Stimulated activated CD4-positive, alpha-beta T cell treated with anti-CD3 and anti-CD28 coated beads, Interleukin-12 subunit alpha, Interleukin-12 subunit beta, amount 100 ng/mL, for 24 hours (primary cell): ENCODE data around the gene PRUNE2.
A peak's percentile ranks its signal among the peaks of the same experiment; 100 is the strongest.
"Not testable (repeated sequence)": the region's sequence is repeated elsewhere in the genome, so short reads cannot be mapped to it uniquely, and the experiment has no call there.

Source experiments
- DNase-seq, 2 experiments: peaks; one replicate each; pipeline ENCODE4 v3.0.0-alpha.2; 2020; ENCODE audit warnings: low read depth in 2 of 2

PRUNE2 gene, protein sequence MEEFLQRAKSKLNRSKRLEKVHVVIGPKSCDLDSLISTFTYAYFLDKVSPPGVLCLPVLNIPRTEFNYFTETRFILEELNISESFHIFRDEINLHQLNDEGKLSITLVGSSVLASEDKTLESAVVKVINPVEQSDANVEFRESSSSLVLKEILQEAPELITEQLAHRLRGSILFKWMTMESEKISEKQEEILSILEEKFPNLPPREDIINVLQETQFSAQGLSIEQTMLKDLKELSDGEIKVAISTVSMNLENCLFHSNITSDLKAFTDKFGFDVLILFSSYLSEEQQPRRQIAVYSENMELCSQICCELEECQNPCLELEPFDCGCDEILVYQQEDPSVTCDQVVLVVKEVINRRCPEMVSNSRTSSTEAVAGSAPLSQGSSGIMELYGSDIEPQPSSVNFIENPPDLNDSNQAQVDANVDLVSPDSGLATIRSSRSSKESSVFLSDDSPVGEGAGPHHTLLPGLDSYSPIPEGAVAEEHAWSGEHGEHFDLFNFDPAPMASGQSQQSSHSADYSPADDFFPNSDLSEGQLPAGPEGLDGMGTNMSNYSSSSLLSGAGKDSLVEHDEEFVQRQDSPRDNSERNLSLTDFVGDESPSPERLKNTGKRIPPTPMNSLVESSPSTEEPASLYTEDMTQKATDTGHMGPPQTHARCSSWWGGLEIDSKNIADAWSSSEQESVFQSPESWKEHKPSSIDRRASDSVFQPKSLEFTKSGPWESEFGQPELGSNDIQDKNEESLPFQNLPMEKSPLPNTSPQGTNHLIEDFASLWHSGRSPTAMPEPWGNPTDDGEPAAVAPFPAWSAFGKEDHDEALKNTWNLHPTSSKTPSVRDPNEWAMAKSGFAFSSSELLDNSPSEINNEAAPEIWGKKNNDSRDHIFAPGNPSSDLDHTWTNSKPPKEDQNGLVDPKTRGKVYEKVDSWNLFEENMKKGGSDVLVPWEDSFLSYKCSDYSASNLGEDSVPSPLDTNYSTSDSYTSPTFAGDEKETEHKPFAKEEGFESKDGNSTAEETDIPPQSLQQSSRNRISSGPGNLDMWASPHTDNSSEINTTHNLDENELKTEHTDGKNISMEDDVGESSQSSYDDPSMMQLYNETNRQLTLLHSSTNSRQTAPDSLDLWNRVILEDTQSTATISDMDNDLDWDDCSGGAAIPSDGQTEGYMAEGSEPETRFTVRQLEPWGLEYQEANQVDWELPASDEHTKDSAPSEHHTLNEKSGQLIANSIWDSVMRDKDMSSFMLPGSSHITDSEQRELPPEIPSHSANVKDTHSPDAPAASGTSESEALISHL (N-terminal part only)

DNA sequence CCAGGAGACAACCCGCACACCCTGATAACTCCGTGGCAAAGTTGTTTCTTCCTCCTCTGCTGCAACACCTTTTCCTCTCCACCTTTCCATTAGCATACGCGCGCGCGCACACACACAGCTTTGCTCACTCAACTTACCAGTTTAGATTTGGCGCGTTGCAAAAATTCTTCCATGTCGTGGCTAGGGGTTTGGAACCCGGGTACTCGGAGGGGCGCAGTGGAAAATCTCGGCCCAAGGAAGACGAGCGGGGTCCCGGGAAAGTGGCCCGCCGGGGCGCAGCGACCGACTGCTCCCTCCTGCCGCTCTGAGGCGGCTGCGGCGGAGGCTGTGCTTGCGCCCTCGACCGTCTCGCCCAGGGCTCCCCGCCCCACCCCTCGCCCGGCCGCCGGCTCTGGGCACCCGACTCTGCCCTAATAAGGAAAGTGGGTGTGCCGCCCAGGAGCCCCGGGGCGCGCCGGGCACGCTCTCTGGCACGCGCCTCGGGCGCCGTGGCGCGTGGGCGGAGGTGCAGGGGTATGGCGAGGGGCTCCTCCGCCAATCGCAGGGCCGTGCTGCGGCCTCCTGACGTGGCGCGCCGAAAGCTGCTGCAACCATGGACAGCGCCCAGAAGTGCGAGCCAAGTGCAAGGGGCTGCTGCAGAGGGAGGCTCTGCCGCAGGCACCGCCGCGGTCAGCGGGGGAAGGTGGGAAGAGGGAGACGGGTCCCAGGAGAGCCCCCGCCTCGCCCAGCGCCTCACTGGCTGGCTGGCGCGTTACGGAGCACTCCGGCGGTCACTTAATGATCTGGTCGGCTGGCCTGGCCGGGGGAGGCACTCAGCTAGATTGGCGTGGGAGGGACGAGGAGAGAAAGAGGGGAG lies at the start of gene PRUNE2:
PRUNE2 (minus strand) TSS at position 324 of the 856 bp plus-strand sequence; CDS start at position 173, 151 bp downstream.
- DNase-seq, result peak in 1 of 2 experiments; percentile 2

DNA sequence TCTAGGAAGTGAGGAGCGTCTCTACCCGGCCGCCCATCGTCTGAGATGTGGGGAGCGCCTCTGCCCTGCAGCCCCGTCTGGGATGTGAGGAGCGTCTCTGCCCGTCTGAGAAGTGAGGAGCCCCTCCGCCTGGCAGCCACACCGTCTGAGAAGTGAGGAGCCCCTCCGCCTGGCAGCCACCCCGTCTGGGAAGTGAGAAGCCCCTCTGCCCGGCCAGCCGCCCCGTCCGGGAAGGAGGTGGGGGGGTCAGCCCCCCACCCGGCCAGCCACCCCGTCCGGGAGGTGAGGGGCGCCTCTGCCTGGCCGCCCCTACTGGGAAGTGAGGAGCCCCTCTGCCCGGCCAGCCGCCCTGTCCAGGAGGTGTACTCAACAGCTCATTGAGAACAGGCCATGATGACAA lies 49.5 kb upstream of the PRUNE2 start:
- DNase-seq, result not testable (repeated sequence)

DNA sequence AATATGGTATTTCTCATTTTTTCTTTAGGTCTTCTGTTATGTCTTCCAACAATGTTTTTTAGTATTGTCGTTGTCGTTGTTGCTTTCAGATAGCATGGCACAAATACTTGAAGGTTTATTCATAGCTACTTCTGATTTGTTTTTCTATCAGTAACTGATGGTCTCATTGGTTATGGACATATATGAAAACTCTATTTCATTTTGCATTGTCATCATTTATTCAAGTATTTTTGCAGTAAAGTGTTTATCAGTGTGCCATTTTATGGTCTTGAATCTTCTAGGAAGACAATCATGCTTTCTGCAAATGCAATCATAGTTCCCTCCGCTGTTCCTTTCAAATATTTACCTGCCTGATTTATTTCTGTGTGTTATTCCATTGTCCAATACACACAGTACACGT lies 44.0 kb upstream of the PRUNE2 start:
- no peak for DNase-seq

DNA sequence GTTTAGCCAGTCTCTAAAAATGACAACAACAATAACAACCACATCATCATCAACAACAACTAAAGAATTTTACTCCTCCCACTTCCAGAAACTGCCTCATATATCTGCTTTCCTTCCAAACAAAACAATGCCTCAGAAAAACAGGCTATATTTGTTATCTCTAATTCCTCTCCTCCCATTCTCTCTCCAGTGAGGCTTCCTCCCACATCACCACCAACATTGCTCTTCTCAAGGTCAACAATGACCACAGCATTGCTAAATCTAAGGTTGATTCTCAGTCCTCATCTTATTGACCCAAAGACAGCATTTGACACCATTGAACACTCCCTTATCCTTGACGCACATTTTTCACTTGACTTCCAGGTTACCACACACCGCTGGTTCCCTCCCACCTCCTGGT lies 38.1 kb upstream of the PRUNE2 start:
- DNase-seq, result no peak

DNA sequence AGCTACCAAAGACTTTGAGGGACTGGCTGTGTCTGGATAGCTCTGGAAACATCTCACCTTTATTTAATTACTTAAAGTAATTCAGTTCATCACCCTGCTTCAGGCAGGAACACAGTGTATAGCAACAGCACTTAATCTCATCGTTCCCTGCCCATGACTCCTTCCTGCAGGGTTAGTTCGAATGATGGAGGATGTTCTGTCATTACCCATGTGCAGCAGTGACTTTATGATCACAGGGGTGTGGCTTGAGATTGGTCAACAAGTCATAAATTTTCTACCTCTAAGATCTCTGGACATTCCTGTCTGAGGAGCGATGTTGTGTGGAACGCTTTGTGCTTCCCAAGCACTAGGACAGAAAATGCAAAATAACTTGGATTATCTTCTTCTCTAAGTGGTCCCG lies 37.1 kb upstream of the PRUNE2 start:
- DNase-seq, result no peak

DNA sequence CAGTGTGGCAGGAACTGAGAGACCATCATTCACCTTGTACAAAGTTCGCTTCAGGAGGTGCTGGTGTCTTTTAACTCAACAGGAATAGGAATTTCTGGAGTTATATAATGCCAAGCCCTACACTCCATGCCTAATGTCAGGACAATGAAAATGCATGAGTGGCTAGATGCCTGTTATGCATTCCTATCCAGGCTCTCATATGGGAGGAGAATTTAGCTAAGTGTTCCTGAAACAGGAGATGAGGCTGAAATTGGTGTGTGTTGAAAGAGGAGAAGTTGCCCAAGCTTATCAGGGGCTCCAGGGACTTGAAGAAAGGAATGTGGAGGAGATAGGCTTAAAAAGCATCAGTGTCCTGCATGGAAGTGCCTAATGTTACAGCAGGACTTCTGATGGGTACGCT lies 26.8 kb upstream of the PRUNE2 start:
- no peak for DNase-seq

DNA sequence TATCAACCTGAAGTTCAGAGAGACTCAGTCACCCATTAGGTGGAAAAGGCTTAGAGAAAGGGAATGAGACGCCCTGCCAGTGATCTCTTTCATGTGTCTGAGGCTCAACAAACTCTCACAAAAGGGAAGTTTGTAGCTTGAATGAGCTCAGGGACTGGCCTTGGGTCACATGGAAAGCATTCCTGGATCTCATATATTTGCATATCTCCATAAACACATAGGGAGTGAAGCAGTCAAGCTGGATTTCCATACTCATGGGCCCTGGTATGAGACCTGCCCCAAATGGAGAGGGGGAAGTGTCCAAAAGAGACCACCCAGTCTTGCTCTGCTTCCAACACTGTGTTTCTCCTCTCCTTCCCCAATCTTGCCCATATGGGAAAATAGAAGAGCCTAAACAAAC lies 26.4 kb upstream of the PRUNE2 start:
- DNase-seq, result no peak

DNA sequence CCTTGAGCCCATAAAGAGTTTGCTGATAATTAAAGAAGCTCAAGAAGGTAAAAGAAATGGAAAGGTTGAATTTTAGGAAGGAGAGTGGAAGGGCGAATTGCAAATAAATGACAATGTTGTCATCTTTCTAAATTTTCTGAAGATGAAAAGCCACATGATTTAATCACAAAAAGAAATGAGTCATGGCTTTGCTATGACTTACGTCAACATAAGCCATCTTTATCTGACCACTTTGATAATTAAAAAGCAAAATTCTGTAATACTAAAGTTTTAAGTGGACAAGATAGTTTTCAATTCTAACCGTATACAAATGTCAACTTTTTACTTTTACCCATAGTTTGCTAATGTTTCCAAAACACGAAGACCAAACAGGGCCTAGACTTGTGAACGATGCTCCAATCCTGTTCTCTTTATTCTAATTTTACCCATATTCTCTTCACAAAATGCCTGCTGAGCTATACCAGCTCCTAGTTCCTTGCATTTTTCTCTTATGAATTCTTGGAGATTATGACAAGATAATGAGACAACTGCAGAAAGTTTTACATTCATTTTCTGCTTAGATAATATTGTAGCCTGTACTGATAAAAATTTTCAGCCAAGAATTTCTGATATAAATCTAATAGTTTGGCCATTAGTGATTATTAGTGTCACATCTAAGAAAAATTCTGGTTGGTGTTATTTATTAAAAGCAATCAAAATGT lies 21.8 kb upstream of the PRUNE2 start:
- no peak for DNase-seq

DNA sequence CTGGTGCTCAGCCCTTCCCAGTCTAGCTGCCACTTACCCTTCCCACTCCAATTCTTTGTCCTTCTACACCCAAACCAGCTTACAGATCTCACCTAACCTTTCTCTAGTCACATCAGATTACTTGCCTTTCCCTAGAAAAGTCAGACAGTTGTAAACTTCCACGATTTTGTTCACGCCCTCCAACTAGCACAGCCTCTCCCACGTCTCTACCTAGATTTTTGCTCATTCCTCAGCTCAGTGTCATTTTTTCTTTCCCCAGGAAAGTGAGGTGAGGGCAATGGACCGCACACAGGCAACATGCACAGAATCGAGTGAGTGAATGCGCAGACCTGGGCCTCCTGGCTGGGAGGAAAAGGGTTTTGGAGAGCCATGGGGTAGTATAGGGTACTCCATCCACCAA lies 20.9 kb upstream of the PRUNE2 start:
- DNase-seq, result no peak

DNA sequence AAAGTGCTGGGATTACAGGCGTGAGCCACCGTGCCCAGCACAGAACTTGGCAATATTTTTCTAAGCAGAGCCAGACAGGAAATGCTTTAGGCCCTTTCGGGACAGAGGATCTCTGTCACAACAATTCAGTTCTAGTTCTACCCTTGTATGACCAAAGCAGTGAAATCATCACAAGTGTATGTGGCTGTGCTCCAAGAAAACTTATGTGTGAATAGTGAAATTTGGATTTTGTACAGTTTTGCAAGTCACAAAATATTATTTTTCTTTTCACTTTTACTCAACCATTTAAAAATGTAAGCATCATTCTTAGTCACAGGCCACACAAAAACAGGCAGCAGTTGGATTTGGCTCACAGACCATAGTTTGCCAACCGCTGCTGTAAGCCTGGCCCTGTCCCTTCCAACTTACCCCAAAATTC lies 20.4 kb upstream of the PRUNE2 start:
- DNase-seq, result no peak

DNA sequence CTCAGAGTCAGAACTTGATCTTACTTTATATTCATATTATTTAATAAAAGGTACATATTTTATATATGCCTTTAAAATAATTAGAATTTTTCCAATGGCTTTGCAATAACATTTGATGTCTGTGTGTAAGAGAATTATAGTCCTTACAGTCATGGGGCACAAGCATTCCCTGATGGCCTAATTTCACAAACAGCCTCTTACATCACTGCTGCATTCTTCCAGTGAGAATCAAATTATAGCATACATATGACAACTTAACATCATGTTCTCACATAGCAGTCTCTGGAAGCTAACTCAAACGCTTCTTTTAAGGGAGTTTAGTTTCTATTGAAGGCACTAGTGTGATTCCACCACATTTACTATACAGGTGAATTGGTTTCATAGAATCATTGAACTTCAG lies 15.3 kb upstream of the PRUNE2 start:
- no peak for DNase-seq

DNA sequence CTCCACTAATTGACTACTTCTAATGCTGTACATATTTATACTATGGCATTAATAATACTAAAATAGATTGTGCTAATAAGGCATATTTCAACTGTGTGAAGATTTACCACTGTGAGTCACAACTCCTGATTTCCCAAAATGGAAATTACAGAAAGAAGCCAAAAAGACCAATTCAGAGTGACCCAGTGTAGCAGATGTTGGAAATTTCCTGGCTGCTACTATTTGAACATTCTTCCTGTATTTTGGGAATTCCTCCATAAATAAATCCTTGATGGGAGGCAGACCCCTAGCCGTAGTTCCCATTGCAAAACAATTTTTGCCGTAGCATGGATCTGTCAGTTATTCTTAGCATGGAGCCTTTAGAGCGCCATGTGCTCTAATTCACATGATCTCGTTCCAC lies 11.4 kb upstream of the PRUNE2 start:
- DNase-seq, result no peak

DNA sequence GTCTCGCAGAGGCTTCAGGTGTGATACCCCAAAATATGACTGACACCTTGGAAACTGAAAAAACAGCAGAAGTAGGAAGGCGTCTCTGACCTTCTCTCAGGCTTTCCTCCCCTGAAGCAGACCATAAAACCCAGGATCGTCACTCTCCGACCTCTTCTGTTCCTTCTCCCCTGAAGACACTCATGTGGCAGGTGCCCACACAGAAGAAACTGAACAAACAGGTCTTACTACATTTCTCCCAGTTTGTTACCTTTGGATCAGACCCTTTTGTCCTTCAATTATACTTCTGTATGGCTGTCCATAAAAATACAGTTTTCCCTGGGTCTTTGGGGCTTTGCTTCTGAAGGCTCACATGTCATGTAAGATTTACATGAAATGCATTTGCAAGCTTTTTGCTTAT lies 10.3 kb upstream of the PRUNE2 start:
- DNase-seq, result no peak

DNA sequence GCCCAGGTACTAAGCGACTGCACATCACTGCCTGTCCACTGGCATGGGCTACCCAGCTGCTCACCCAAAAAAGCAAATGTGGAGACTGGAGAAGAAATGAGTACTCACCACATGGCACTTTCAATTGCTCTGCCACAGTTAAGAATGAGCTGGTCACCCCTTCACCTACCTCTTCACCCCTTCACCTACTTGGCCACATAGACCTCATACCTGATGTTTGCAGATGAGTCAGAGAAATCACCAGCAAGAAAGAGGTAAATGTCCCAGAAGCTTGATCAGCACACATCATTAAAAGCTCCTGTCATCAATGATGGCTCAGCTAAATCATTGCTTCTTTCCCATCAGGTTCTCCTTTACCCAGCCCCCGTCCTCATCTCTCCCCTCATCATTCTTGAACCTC lies 7.6 kb upstream of the PRUNE2 start:
- DNase-seq, result no peak

DNA sequence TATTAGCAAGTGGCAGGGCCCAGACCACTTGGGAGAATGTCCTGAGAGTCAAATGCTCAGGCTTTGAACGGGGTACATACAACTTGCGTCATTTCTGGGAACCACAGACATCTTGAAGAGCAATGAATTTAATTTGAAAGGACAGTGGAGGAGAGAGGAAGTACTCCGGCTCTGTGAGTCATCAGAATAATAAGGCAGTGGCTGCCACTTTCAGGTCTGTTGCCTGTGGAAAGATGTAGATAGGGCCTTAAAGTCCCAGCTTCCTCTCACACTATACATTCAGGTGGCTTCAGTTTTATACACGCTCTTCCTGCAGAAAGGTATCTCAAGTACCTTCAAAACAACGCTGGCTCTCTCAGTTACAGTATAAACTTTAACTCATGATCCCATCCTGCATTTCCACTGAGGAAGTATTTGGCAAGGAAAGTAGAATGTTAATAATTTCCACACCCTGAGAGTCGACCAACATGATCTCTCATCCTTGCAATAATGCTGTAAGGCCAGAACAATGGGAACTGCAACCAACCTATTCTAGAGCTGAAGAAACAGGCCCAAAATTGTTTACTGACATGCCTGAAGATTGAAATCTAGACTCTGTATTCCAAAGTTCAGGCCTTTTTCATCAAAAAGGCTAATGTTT lies 6.8 kb upstream of the PRUNE2 start:
- no peak for DNase-seq

DNA sequence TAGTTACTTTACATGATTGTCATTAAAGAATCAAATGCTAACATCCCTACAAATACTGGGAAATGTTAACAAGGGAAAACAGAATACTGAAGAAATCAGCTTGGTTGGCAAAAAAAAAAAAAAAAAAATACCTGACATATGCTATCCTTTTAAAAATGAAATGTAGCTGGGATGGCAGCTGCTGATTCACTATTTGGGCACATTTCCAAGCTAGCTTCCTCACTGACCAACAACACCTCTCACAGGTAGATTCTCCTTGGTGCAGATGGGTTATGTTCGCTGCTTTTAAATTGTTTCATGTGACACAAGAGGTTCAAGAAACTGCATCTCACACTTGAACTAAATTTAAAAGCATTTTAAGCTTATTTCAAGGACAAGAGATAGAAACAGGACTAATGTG lies 6.1 kb upstream of the PRUNE2 start:
- no peak for DNase-seq

DNA sequence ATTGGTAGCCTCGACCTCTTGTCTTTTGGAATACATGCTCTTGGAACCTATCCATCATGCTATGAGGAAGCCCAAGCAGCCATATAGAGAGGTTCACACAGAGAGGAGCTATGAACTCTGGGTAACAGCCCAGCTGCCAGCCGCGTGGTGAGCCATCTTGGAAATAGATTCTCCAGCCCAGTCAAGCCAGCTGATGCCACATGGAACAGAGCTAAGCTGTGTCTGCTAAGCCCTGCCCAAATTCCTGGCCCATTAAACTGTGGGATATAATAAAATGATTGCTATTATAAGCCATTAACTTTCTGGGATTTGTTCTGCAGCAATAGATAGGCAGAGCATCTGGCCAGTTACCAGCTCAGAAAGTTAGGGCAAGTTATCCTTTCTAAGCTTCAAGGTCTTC lies 4.9 kb upstream of the PRUNE2 start:
- DNase-seq, result no peak

DNA sequence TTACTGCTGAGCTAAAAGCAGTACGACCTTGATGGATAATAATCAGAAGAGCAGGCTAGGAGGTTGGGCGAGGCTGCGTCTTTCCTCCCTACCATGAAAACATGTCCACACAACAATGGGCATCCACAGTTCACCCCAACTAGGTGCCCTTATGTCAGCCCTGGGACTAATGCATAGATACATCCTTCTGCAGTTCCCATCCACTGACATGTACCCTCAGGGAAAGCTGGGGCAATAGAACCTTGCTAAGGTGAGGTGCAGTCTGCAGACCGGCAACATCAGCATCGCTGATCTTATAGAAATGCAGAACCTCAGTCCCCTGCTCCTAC lies 697 bp upstream of the PRUNE2 start:
- DNase-seq, result no peak

DNA sequence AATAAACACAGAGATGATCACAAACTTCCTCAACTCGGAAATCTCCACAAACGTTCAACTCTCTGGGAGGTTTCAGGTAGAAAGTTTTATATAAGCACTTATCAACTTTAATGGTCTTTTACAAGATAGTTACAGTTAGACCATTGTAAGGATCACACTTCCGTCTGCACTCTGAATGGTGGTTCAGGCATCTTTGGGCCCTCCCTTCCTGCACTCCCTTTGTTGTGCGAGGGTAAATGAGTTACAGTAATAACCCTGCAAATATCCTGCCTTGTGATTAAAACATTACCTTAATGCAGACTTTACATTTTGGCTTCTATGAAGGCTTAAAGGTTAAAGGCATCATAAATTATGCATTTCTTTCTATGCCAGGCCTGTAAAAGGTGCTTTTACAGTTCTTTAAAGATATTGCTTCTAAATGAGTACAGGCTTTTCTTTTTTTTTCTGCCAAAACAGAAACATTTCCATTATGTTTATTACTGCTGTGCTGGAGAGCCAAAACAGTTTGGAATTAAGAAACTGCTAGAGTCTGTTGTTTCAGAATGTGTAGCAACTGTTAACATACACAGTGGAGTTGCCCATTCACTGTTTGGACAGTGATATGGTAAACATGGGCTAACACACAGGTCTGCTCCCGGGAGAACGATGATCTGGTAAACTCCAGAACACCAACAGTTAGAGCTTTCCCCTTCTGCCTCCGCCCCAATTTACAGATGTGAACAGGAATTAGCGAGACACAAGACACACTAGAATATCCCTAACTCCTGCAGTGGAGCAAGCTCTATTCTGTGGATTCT lies 1.1 kb downstream of the PRUNE2 start:
- no peak for DNase-seq
